ENCODE measurements around the gene SPEG. TPM values are rescaled to one million over a fixed set of nuclear protein-coding genes. Genes with fewer than 3 reads are reported as not detected.
"Not testable (repeated sequence)": the region's sequence is repeated elsewhere in the genome, so short reads cannot be mapped to it uniquely, and the experiment has no call there.

Gene SPEG
- polyA plus RNA-seq, 2 of the 4 experiments (the other 2 are of a cell fraction), result 2.3 to 11.5 TPM

DNA sequence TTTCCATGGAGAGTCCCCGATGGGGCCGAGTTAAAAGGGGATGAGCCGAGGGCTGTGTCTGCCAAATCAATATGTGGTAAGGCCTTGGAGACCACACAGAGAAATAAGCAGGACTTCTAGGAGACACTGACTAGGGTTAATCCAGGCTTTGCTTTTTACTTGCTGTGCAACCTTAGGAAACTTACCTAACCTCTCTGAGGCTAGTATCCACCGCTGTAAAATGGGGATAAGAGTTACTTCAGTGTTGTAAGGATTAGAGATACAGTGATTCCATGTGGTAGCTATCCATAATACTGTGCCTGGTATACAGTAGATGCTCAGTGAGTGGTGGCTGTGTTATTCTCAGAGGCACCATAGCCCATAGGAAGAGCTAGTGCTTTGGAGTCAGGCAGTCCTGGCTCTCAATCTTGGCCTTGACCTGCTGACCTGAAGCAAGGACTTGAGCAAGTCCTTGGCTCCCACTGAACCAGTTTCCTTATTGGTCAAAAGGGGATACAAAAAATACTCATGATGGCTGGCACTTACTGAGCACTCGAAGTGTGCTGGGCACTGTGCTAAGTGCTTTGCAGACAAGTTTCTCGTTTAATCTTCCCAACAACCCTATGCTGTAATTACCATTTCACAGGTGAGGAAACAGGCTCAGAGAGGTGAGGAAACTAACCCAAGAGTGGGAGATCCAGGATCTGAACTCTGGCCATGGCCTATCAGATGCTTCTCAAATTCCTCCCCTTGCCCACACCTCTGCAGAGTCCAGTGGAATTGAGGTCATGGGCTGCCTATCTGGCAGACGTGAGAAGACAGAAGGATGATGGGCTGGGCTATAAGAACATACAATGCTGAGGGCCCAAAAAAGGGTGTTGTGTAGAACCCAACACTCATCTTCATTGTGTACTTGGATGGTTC, 28.4 kb upstream of the SPEG start:
- Histone ChIP-seq H3K4me3 (no peak overlapping the region), H3K4me2 (no peak overlapping the region), H3K4me1 (peaks cover 15% of the 10 kb centered on the region), H3K27ac (no peak overlapping the region), H3K9me3 (no peaks in the 10 kb centered on the region)
- FAIRE-seq (no peak), ATAC-seq (no peak), DNase-seq (ENCODE audit: low read depth in 1 of 2, low spot score in 1 of 2) (no peak)
- CTCF ChIA-PET, result interaction anchor here (1.1 to 12.2 kb wide), 6 partner anchors 10 to 123 kb away, joined by 4 to 362 read pairs (median 14); partner anchors contain the start of gene DNPEP
- 85% methylated on average over 7 of the region's 7 CpGs for WGBS (ENCODE audit: missing lambda C conversion rate)
- POLR2A ChIA-PET, result interaction anchor here (1.4 kb wide), 1 partner anchor 124 kb away, joined by 3 read pairs; no protein-coding TSS in a partner anchor
- no peak for TF ChIP-seq NR3C1 (IDR thresholded peaks at IDR 0.05)
- TF ChIP-seq ZFP36 (IDR thresholded peaks at IDR 0.05; ENCODE audit: borderline replicate concordance, partially characterized antibody), result peak; percentile 50

DNA sequence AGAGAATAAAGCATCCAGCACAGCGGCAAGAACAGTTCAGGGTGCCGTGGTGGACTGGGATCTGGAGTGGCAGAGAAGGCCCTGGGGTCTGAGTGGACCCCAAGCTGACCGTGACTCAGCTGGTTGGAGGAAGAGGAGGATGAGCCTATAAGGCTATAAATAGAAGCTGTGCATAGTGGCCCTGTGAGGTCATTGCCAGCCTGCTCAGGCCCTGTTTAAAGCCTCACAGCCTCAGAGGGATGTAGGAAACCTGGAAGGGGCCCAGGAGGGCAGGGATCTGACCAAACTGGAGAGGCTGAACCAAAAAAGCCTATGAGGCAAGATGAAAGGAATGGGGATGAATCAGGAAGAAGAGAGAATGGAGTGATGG, 27.8 kb upstream of the SPEG start:
- TF ChIP-seq, protein P1, sequence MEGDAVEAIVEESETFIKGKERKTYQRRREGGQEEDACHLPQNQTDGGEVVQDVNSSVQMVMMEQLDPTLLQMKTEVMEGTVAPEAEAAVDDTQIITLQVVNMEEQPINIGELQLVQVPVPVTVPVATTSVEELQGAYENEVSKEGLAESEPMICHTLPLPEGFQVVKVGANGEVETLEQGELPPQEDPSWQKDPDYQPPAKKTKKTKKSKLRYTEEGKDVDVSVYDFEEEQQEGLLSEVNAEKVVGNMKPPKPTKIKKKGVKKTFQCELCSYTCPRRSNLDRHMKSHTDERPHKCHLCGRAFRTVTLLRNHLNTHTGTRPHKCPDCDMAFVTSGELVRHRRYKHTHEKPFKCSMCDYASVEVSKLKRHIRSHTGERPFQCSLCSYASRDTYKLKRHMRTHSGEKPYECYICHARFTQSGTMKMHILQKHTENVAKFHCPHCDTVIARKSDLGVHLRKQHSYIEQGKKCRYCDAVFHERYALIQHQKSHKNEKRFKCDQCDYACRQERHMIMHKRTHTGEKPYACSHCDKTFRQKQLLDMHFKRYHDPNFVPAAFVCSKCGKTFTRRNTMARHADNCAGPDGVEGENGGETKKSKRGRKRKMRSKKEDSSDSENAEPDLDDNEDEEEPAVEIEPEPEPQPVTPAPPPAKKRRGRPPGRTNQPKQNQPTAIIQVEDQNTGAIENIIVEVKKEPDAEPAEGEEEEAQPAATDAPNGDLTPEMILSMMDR (IDR thresholded peaks at IDR 0.05), result no peak
- TF ChIP-seq FOSL2 (IDR thresholded peaks at IDR 0.05), result no peak
- TF ChIP-seq FOSL2 (CRISPR knock-in tag; IDR thresholded peaks at IDR 0.05), result no peak
- TF ChIP-seq TFCP2L1 (CRISPR knock-in tag; IDR thresholded peaks at IDR 0.05), result no peak
- no peak for TF ChIP-seq EP300 (IDR thresholded peaks at IDR 0.05)
- Histone ChIP-seq H3K4me2 (no peak overlapping the region), H3K27ac (no peak overlapping the region), H3K9me3 (peaks cover 5% of the 10 kb centered on the region; the same call in 2 of the 3 replicates), H3K4me3 (no peak overlapping the region), H3K4me1 (peaks cover 15% of the 10 kb centered on the region)
- FAIRE-seq, result no peak
- peak in 1 of 2 experiments; percentile 48; a peak in 3 of 6 replicates for ATAC-seq
- CTCF ChIA-PET, result interaction anchor here (7.2 to 12.2 kb wide), 2 partner anchors 16 to 122 kb away, joined by 90 to 362 read pairs; partner anchors contain the start of gene DNPEP
- POLR2A ChIA-PET, result interaction anchor here (0.5 kb wide), 1 partner anchor 9 kb away, joined by 3 read pairs; no protein-coding TSS in a partner anchor
- WGBS (ENCODE audit: missing lambda C conversion rate), result 64% methylated on average over 3 of the region's 3 CpGs
- peak in 1 of 2 experiments; percentile 22 for DNase-seq (ENCODE audit: low read depth in 1 of 2, low spot score in 1 of 2)

GRCh38 chr2:219407343-219407742, 27.3 kb upstream of the SPEG start:
- H3K4me3 ChIP-seq; ATAC-seq; H3K4me2 ChIP-seq; H3K9me3 ChIP-seq; DNase-seq (ENCODE audit: low read depth in 1 of 2, low spot score in 1 of 2); FAIRE-seq; H3K27ac ChIP-seq: not testable (repeated sequence)
- CTCF ChIA-PET, result interaction anchor here (0.7 to 12.2 kb wide), 5 partner anchors 103 to 134 kb away, joined by 3 to 362 read pairs (median 3); no protein-coding TSS in a partner anchor
- peaks cover 15% of the 10 kb centered on the region for H3K4me1 ChIP-seq
- 51% methylated on average over 5 of the region's 5 CpGs for WGBS (ENCODE audit: missing lambda C conversion rate)
- POLR2A ChIA-PET, result interaction anchor here (0.5 kb wide), 1 partner anchor 9 kb away, joined by 3 read pairs; no protein-coding TSS in a partner anchor

DNA sequence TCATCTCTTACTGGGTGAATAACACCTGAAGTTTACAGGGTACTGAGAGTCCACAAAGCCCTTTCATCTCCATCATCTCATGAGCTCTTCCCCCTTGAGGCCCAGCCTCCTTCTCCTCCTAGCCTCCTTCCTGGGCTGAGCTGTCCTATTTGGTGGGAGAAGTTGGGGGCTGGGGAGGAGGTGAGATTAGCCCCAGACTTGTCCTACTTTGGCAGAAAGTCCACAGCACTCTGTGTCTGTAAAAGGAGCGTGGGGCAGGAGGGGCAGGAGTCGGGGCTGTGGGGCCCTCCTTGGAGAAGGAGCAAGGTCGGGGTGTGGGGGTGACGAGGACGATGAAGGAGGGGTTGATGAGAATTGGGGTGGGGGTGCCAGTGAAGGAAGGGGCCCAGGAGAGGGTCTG, 26.4 kb upstream of the SPEG start:
- Histone ChIP-seq H3K27ac (no peak overlapping the region), H3K4me3 (no peak overlapping the region), H3K4me1 (peaks cover 13% of the 10 kb centered on the region), H3K4me2 (no peak overlapping the region), H3K9me3 (peaks cover 16% of the 10 kb centered on the region)
- WGBS (ENCODE audit: missing lambda C conversion rate), result 67% methylated on average over 3 of the region's 5 CpGs
- ATAC-seq (no peak), DNase-seq (ENCODE audit: low read depth in 1 of 2, low spot score in 1 of 2) (no peak), FAIRE-seq (no peak)
- TF ChIP-seq NR3C1 (IDR thresholded peaks at IDR 0.05) (no peak), ZNF302 (CRISPR knock-in tag; IDR thresholded peaks at IDR 0.05) (no peak), FOXS1 (CRISPR knock-in tag; IDR thresholded peaks at IDR 0.05) (no peak), USF2 (IDR thresholded peaks at IDR 0.05) (no peak), CBX2 (IDR thresholded peaks at IDR 0.05; ENCODE audit: borderline replicate concordance, low read depth) (no peak), RARB (CRISPR knock-in tag; IDR thresholded peaks at IDR 0.05) (no peak), HOXB13 (CRISPR knock-in tag; IDR thresholded peaks at IDR 0.05; ENCODE audit: low read depth) (no peak), BCL3 (IDR thresholded peaks at IDR 0.05) (no peak), ZFP36 (IDR thresholded peaks at IDR 0.05; ENCODE audit: borderline replicate concordance, partially characterized antibody) (no peak), SMC3 (IDR thresholded peaks at IDR 0.05) (no peak), SREBF2 (IDR thresholded peaks at IDR 0.05) (no peak), CHD4 (IDR thresholded peaks at IDR 0.05; ENCODE audit: borderline replicate concordance) (no peak), TP53 (CRISPR knock-in tag; IDR thresholded peaks at IDR 0.05) (no peak), TFCP2L1 (CRISPR knock-in tag; IDR thresholded peaks at IDR 0.05) (no peak), FOSL2 (IDR thresholded peaks at IDR 0.05) (no peak), FOSL2 (CRISPR knock-in tag; IDR thresholded peaks at IDR 0.05) (no peak), HDAC2 (IDR thresholded peaks at IDR 0.05) (no peak)
- TF ChIP-seq, protein P2, sequence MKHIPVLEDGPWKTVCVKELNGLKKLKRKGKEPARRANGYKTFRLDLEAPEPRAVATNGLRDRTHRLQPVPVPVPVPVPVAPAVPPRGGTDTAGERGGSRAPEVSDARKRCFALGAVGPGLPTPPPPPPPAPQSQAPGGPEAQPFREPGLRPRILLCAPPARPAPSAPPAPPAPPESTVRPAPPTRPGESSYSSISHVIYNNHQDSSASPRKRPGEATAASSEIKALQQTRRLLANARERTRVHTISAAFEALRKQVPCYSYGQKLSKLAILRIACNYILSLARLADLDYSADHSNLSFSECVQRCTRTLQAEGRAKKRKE (CRISPR knock-in tag; IDR thresholded peaks at IDR 0.05; ENCODE audit: low read depth), result no peak
- ChIA-PET CTCF (interaction anchor here (0.7 to 12.2 kb wide), 6 partner anchors 102 to 133 kb away, joined by 3 to 362 read pairs (median 3); no protein-coding TSS in a partner anchor), POLR2A (no interaction called here)

Measured in A549 (cell line).